IMR-90 (cell line): ENCODE results near the gene MTRFR. TPM values are rescaled to one million over a fixed set of nuclear protein-coding genes. Genes with fewer than 3 reads are reported as not detected.

ENCODE experiments used
- ATAC-seq: fragments of 200-7000 bp; cut with Tn5 transposase; 2 replicates; pipeline ENCODE4 v1.9.1; 2020; ENCODE audit warnings: low read depth, mild to moderate bottlenecking, moderate library complexity
- BruUV-seq: library from RNA; stranded (reverse); fragments of 400-500 nt; replicated peaks from 2 replicates; lab custom pipeline; 2021; lab: Mats Ljungman, UMichigan
- CTCF ChIA-PET: fragments of 300-600 bp; formaldehyde crosslinking; extraction: SDS; loops from one replicate; lab custom pipeline; 2021; ENCODE audit warnings: antibody characterized with exemption; lab: Yijun Ruan, JAX
- POLR2A ChIA-PET: fragments of 300-600 bp; sonication (Branson Sonifier 250); formaldehyde crosslinking; loops from one replicate; lab custom pipeline; 2022; ENCODE audit warnings: antibody characterized with exemption; ENCODE audit not compliant: unreplicated experiment; lab: Charles Lee
- DNase-seq: peaks from one replicate; pipeline ENCODE4 v3.0.0; 2013
- H2AFZ ChIP-seq: replicated peaks from 2 replicates; pipeline ENCODE3; 2013; ENCODE audit warnings: low read length, mild to moderate bottlenecking; ENCODE audit not compliant: poor library complexity
- H2AK5ac ChIP-seq: 2 replicates; pipeline ENCODE4 v1.6.1; 2013; ENCODE audit warnings: low read depth, low read length, inconsistent platforms
- H2AK9ac ChIP-seq: replicated peaks from 2 replicates; pipeline ENCODE3; 2013; ENCODE audit warnings: mild to moderate bottlenecking, low read depth, low read length, moderate library complexity; ENCODE audit not compliant: poor library complexity
- H2BK120ac ChIP-seq: 2 replicates; pipeline ENCODE4 v1.6.1; 2013; ENCODE audit warnings: low read depth, low read length, inconsistent platforms
- H2BK15ac ChIP-seq: 3 replicates; pipeline ENCODE4 v1.6.1; 2013; ENCODE audit warnings: low read depth, low read length, inconsistent platforms
- H2BK20ac ChIP-seq: 2 replicates; pipeline ENCODE4 v1.6.1; 2013; ENCODE audit warnings: low read depth, mild to moderate bottlenecking, inconsistent platforms, low read length, moderate library complexity
- H2BK5ac ChIP-seq: 2 replicates; pipeline ENCODE4 v1.6.1; 2013; ENCODE audit warnings: mild to moderate bottlenecking, low read depth, low read length, inconsistent platforms; ENCODE audit not compliant: poor library complexity, severe bottlenecking
- H3K14ac ChIP-seq: replicated peaks from 2 replicates; pipeline ENCODE4 v1.6.1; 2013; ENCODE audit warnings: low read depth, low read length, inconsistent platforms
- H3K18ac ChIP-seq: 2 replicates; pipeline ENCODE4 v1.6.1; 2013; ENCODE audit warnings: low read depth, low read length, control low read depth
- H3K23ac ChIP-seq: 2 replicates; pipeline ENCODE4 v1.6.1; 2013; ENCODE audit warnings: low read depth, low read length, inconsistent platforms
- H3K27ac ChIP-seq: 2 replicates; pipeline ENCODE4 v1.5.1; 2013; ENCODE audit warnings: mild to moderate bottlenecking, control low read depth, low read length; ENCODE audit not compliant: insufficient read depth
- H3K27me3 ChIP-seq: 2 replicates; pipeline ENCODE4 v1.6.1; 2013; ENCODE audit warnings: low read length; ENCODE audit not compliant: control insufficient read depth, insufficient read depth
- H3K36me3 ChIP-seq: 2 replicates; pipeline ENCODE4 v1.6.1; 2013; ENCODE audit warnings: low read length, mixed read lengths; ENCODE audit not compliant: control insufficient read depth, insufficient read depth
- H3K4ac ChIP-seq: 2 replicates; pipeline ENCODE4 v1.6.1; 2013; ENCODE audit warnings: low read depth, low read length, inconsistent platforms
- H3K4me1 ChIP-seq: 2 replicates; pipeline ENCODE4 v1.6.1; 2013; ENCODE audit warnings: low read length, mixed read lengths; ENCODE audit not compliant: control insufficient read depth, insufficient read depth
- H3K4me2 ChIP-seq: 2 replicates; pipeline ENCODE4 v1.6.1; 2013; ENCODE audit warnings: low read depth, mild to moderate bottlenecking, control low read depth, low read length, moderate library complexity
- H3K4me3 ChIP-seq: 2 replicates; pipeline ENCODE4 v1.5.1; 2013; ENCODE audit warnings: low read depth, mild to moderate bottlenecking, control low read depth, low read length, moderate library complexity; ENCODE audit not compliant: insufficient read depth
- H3K56ac ChIP-seq: 2 replicates; pipeline ENCODE4 v1.6.1; 2013; ENCODE audit warnings: low read length, inconsistent platforms; ENCODE audit not compliant: insufficient read depth; ENCODE audit errors: extremely low read depth
- H3K79me1 ChIP-seq, 2 experiments: 2 replicates each; pipeline ENCODE4 v1.6.1; 2013; ENCODE audit warnings: low read length in 2 of 2, inconsistent platforms in 1 of 2, low read depth in 1 of 2
- H3K9ac ChIP-seq: 2 replicates; pipeline ENCODE4 v1.6.1; 2013; ENCODE audit warnings: low read depth, low read length, control low read depth
- H3K9me1 ChIP-seq: 2 replicates; pipeline ENCODE4 v1.6.1; 2013; ENCODE audit warnings: low read length, inconsistent platforms; ENCODE audit not compliant: insufficient read depth
- H3K9me3 ChIP-seq: 2 replicates; pipeline ENCODE4 v1.6.1; 2013; ENCODE audit warnings: low read length; ENCODE audit not compliant: control insufficient read depth, insufficient read depth
- H4K20me1 ChIP-seq: 2 replicates; pipeline ENCODE4 v1.6.1; 2013; ENCODE audit warnings: low read length, inconsistent platforms; ENCODE audit not compliant: insufficient read depth
- H4K5ac ChIP-seq: 2 replicates; pipeline ENCODE4 v1.6.1; 2013; ENCODE audit warnings: mild to moderate bottlenecking, low read depth, low read length, control low read depth
- H4K8ac ChIP-seq, 2 experiments: 2 replicates each; pipeline ENCODE4 v1.6.1; 2013; ENCODE audit warnings: low read depth in 2 of 2, low read length in 2 of 2, control low read depth in 1 of 2, inconsistent platforms in 1 of 2
- H4K91ac ChIP-seq: 2 replicates; pipeline ENCODE4 v1.6.1; 2013; ENCODE audit warnings: low read depth, low read length, inconsistent platforms; ENCODE audit not compliant: insufficient read depth
- BHLHE40 ChIP-seq: fragments of 150-350 bp; IDR thresholded peaks from 2 replicates; pipeline ENCODE4 v1.6.1; 2016; ENCODE audit warnings: mild to moderate bottlenecking, low read depth, low read length
- CEBPB ChIP-seq: IDR thresholded peaks from 2 replicates; pipeline ENCODE4 v1.6.1; 2012; ENCODE audit warnings: low read depth, low read length, improper control_type of control experiment
- CHD1 ChIP-seq: IDR thresholded peaks from 2 replicates; pipeline ENCODE4 v1.6.1; 2012; ENCODE audit warnings: low read depth, low read length, improper control_type of control experiment
- ELK1 ChIP-seq: fragments of 150-350 bp; IDR thresholded peaks from 2 replicates; pipeline ENCODE4 v1.6.1; 2016; ENCODE audit warnings: low read depth, mild to moderate bottlenecking, low read length, moderate library complexity, borderline replicate concordance
- FOS ChIP-seq: fragments of 150-350 bp; IDR thresholded peaks from 2 replicates; pipeline ENCODE4 v1.6.1; 2016; ENCODE audit warnings: low read depth, low read length
- MAFK ChIP-seq: IDR thresholded peaks from 2 replicates; pipeline ENCODE4 v1.6.1; 2012; ENCODE audit warnings: low read depth, low read length, improper control_type of control experiment
- MAZ ChIP-seq: IDR thresholded peaks from 2 replicates; pipeline ENCODE4 v1.6.1; 2012; ENCODE audit warnings: low read depth, mild to moderate bottlenecking, low read length, improper control_type of control experiment, moderate library complexity, borderline replicate concordance
- MXI1 ChIP-seq: IDR thresholded peaks from 2 replicates; pipeline ENCODE4 v1.6.1; 2012; ENCODE audit warnings: low read depth, mild to moderate bottlenecking, low read length, moderate library complexity, borderline replicate concordance
- NFE2L2 ChIP-seq: fragments of 150-350 bp; IDR thresholded peaks from 2 replicates; pipeline ENCODE4 v1.6.1; 2016; ENCODE audit warnings: low read depth, mild to moderate bottlenecking, low read length
- POLR2A ChIP-seq: IDR thresholded peaks from 2 replicates; pipeline ENCODE4 v1.6.1; 2012; ENCODE audit warnings: mild to moderate bottlenecking, low read depth, low read length
- RAD21 ChIP-seq: IDR thresholded peaks from 2 replicates; pipeline ENCODE4 v1.6.1; 2012; ENCODE audit warnings: low read length, improper control_type of control experiment
- RCOR1 ChIP-seq: IDR thresholded peaks from 2 replicates; pipeline ENCODE4 v1.6.1; 2012; ENCODE audit warnings: mild to moderate bottlenecking, low read length, improper control_type of control experiment; ENCODE audit not compliant: insufficient replicate concordance
- RFX5 ChIP-seq: IDR thresholded peaks from 2 replicates; pipeline ENCODE4 v1.8.0; 2012; ENCODE audit warnings: low read depth, mild to moderate bottlenecking, low read length, moderate library complexity
- SMC3 ChIP-seq: fragments of 150-350 bp; IDR thresholded peaks from 2 replicates; pipeline ENCODE4 v1.6.1; 2016; ENCODE audit warnings: low read depth, mild to moderate bottlenecking, antibody characterized with exemption, low read length, moderate library complexity
- USF2 ChIP-seq: fragments of 150-350 bp; IDR thresholded peaks from 2 replicates; pipeline ENCODE4 v1.6.1; 2017; ENCODE audit warnings: mild to moderate bottlenecking, antibody characterized with exemption, low read length, low read depth
- WGBS, 2 experiments: methylation state at CpG; one replicate each; pipeline versions ENCODE4 v1.1.5 to v1.1.7; 2013; ENCODE audit warnings: missing lambda C conversion rate in 2 of 2; ENCODE audit not compliant: insufficient read length in 1 of 2; ENCODE audit errors: extremely low coverage in 2 of 2; 5-methylcytosine and 5-hydroxymethylcytosine counted together
- dilution Hi-C: fragments of 300-500 bp; cut with HindIII; formaldehyde crosslinking; loops from one replicate; pipeline ENCODE4 v1.14.3; 2018; ENCODE audit warnings: low sequenced_read_pairs; ENCODE audit not compliant: unreplicated experiment
- in situ Hi-C: fragments of 300-500 bp; cut with MboI; formaldehyde crosslinking; loops from 3 replicates; pipeline ENCODE4 v1.14.3; 2019; ENCODE audit warnings: low sequenced_read_pairs, inconsistent platforms, mixed read lengths
- intact Hi-C: fragments of 100-400 bp; cut with micrococcal nuclease; formaldehyde crosslinking; loops from 2 replicates; pipeline ENCODE4 v1.10.0; 2022
- polyA plus RNA-seq, 3 experiments: library from polyadenylated mRNA; depleted of rRNA; stranded (reverse); fragments of >200 nt; gene quantifications; 2 replicates each; pipeline ENCODE4 v1.2.3, GENCODE V29; 2012; ENCODE audit warnings: low replicate concordance in 1 of 3
- total RNA-seq: library from RNA; depleted of rRNA; stranded (reverse); fragments of >200 nt; gene quantifications from 2 replicates; pipeline ENCODE4 v1.2.3, GENCODE V29; 2012
- TF ChIP-seq, protein P1 (sequence below): conservative IDR thresholded peaks from 2 replicates; pipeline ENCODE4 v1.5.1; 2012; ENCODE audit warnings: mild to moderate bottlenecking, low read depth, low read length, improper control_type of control experiment

The MTRFR gene
- total and polyA plus RNA-seq, 2 of the 4 experiments (the other 2 are of a cell fraction): 8.6 to 10.2 TPM

GRCh38 chr12:123258593-123258992 is 25.4 kb downstream of the MTRFR start:
- H4K5ac ChIP-seq: no peak overlapping the region
- no peak overlapping the region for H3K4me3 ChIP-seq
- peaks cover 20 to 67% of the 10 kb centered on the region in 2 experiments for H3K79me1 ChIP-seq
- POLR2A ChIA-PET: no interaction called here
- H3K4me1 ChIP-seq: no peaks in the 10 kb centered on the region
- no peak overlapping the region for H4K91ac ChIP-seq
- H3K27ac ChIP-seq: no peak overlapping the region
- H3K9me3 ChIP-seq: no peaks in the 10 kb centered on the region
- H3K56ac ChIP-seq: no peak overlapping the region
- H2BK5ac ChIP-seq: no peak overlapping the region
- 92% methylated on average over 2 of the region's 4 CpGs; no CpG with 5 or more reads in 1 of the 2 experiments for whole genome bisulfite sequencing, 2 experiments
- peaks cover 70% of the 10 kb centered on the region for H3K36me3 ChIP-seq
- H3K23ac ChIP-seq: no peak overlapping the region
- peaks cover 29% of the 10 kb centered on the region for H4K20me1 ChIP-seq
- H4K8ac ChIP-seq: no peak overlapping the region
- DNase-seq (no peak), ATAC-seq (no peak)
- H2AFZ ChIP-seq: no peak overlapping the region
- no peak overlapping the region for H2BK120ac ChIP-seq
- no peak overlapping the region for H3K18ac ChIP-seq
- H2AK5ac ChIP-seq: no peak overlapping the region
- in situ Hi-C loops: no loop called here
- H2BK20ac ChIP-seq: no peak overlapping the region
- CTCF ChIA-PET: no interaction called here
- H3K9me1 ChIP-seq: peaks cover 3% of the 10 kb centered on the region
- H3K27me3 ChIP-seq: no peaks in the 10 kb centered on the region
- dilution Hi-C loops: no loop called here
- no peak overlapping the region for H2BK15ac ChIP-seq
- BruUV-seq: no TSS peak
- H3K9ac ChIP-seq: no peak overlapping the region
- TF ChIP-seq RFX5 (no peak), BHLHE40 (no peak), SMC3 (no peak), NFE2L2 (no peak), RAD21 (no peak), MXI1 (no peak), CEBPB (no peak), USF2 (no peak), RCOR1 (no peak), MAZ (no peak), MAFK (no peak), ELK1 (no peak), POLR2A (no peak), CHD1 (no peak), FOS (no peak)
- TF ChIP-seq, protein P1, sequence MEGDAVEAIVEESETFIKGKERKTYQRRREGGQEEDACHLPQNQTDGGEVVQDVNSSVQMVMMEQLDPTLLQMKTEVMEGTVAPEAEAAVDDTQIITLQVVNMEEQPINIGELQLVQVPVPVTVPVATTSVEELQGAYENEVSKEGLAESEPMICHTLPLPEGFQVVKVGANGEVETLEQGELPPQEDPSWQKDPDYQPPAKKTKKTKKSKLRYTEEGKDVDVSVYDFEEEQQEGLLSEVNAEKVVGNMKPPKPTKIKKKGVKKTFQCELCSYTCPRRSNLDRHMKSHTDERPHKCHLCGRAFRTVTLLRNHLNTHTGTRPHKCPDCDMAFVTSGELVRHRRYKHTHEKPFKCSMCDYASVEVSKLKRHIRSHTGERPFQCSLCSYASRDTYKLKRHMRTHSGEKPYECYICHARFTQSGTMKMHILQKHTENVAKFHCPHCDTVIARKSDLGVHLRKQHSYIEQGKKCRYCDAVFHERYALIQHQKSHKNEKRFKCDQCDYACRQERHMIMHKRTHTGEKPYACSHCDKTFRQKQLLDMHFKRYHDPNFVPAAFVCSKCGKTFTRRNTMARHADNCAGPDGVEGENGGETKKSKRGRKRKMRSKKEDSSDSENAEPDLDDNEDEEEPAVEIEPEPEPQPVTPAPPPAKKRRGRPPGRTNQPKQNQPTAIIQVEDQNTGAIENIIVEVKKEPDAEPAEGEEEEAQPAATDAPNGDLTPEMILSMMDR: no peak
- no peak overlapping the region for H2AK9ac ChIP-seq
- intact Hi-C loops: no loop called here
- H3K4ac ChIP-seq: no peak overlapping the region
- no peak overlapping the region for H3K14ac ChIP-seq
- H3K4me2 ChIP-seq: no peak overlapping the region
